OCI-LY7 (cell line): ENCODE data around the gene PHACTR4. TPM values are rescaled to one million over a fixed set of nuclear protein-coding genes. Genes with fewer than 3 reads are reported as not detected.
"Not testable (repeated sequence)": the region's sequence is repeated elsewhere in the genome, so short reads cannot be mapped to it uniquely, and the experiment has no call there.

Source experiments
- BruUV-seq: library from RNA; stranded (reverse); fragments of 400-500 nt; replicated peaks from 2 replicates; lab custom pipeline; 2021; lab: Mats Ljungman, UMichigan
- CTCF ChIA-PET: fragments of 300-600 bp; sonication (Branson Sonifier 250); formaldehyde crosslinking; loops from one replicate; lab custom pipeline; 2022; ENCODE audit warnings: antibody characterized with exemption; ENCODE audit not compliant: unreplicated experiment; lab: Charles Lee
- POLR2A ChIA-PET: fragments of 300-600 bp; sonication (Branson Sonifier 250); formaldehyde crosslinking; loops from one replicate; lab custom pipeline; 2022; ENCODE audit warnings: antibody characterized with exemption; lab: Charles Lee
- DNase-seq: peaks from one replicate; pipeline ENCODE4 v3.0.0-alpha.2; 2015; ENCODE audit warnings: low spot score
- H2AFZ ChIP-seq: fragments of 200-600 bp; sonication (generic), shearing (Covaris generic); 2 replicates; pipeline ENCODE4 v1.6.1; 2014; ENCODE audit warnings: mild to moderate bottlenecking, antibody characterized with exemption, low read length, moderate library complexity
- H3K27ac ChIP-seq: fragments of 200-600 bp; sonication (generic); 2 replicates; pipeline ENCODE4 v1.5.1; 2014; ENCODE audit warnings: mixed run types, low read depth, mild to moderate bottlenecking, moderate library complexity, low read length, inconsistent platforms; ENCODE audit not compliant: poor library complexity, severe bottlenecking
- H3K36me3 ChIP-seq: fragments of 200-600 bp; sonication (generic); 2 replicates; pipeline ENCODE4 v1.6.1; 2014; ENCODE audit warnings: mild to moderate bottlenecking, antibody characterized with exemption, low read length, moderate library complexity, mixed read lengths; ENCODE audit not compliant: insufficient read depth
- H3K4me1 ChIP-seq: fragments of 200-600 bp; sonication (generic); 2 replicates; pipeline ENCODE4 v1.5.1; 2014; ENCODE audit warnings: mild to moderate bottlenecking, low read length; ENCODE audit not compliant: insufficient read depth, poor library complexity, severe bottlenecking
- H3K4me2 ChIP-seq: fragments of 200-600 bp; sonication (generic); 2 replicates; pipeline ENCODE4 v1.6.1; 2014; ENCODE audit warnings: mild to moderate bottlenecking, low read length
- H3K4me3 ChIP-seq: fragments of 200-600 bp; sonication (generic); 2 replicates; pipeline ENCODE4 v1.5.1; 2014; ENCODE audit warnings: mild to moderate bottlenecking, low read depth, low read length; ENCODE audit not compliant: poor library complexity, severe bottlenecking
- H3K79me2 ChIP-seq: fragments of 200-600 bp; sonication (generic); 2 replicates; pipeline ENCODE4 v1.6.1; 2016; ENCODE audit warnings: low read depth, mild to moderate bottlenecking, low read length, moderate library complexity, mixed read lengths; ENCODE audit not compliant: insufficient read depth
- H3K9me2 ChIP-seq: fragments of 200-600 bp; sonication (generic); 2 replicates; pipeline ENCODE4 v1.6.1; 2016; ENCODE audit warnings: mild to moderate bottlenecking, low read length, mixed read lengths; ENCODE audit not compliant: insufficient read depth
- H3K9me3 ChIP-seq: fragments of 200-600 bp; sonication (generic); 2 replicates; pipeline ENCODE4 v1.6.1; 2014; ENCODE audit warnings: mild to moderate bottlenecking, mixed run types, low read length, mixed read lengths
- H4K20me1 ChIP-seq: fragments of 200-600 bp; sonication (generic); 2 replicates; pipeline ENCODE4 v1.6.1; 2014; ENCODE audit warnings: mild to moderate bottlenecking, antibody characterized with exemption, low read length, moderate library complexity, mixed read lengths; ENCODE audit not compliant: insufficient read depth
- CTCF ChIP-seq: fragments of 200-600 bp; sonication (generic); conservative IDR thresholded peaks from 2 replicates; pipeline ENCODE4 v1.5.1; 2014; ENCODE audit warnings: mild to moderate bottlenecking, antibody characterized with exemption, low read length, moderate library complexity, mixed read lengths
- EZH2phosphoT487 ChIP-seq: fragments of 200-600 bp; sonication (generic); IDR thresholded peaks from 2 replicates; pipeline ENCODE4 v1.6.1; 2018; ENCODE audit warnings: low read depth, borderline replicate concordance, mild to moderate bottlenecking, mixed run types, antibody characterized with exemption, low read length, moderate library complexity, mixed read lengths
- intact Hi-C: fragments of 100-400 bp; cut with micrococcal nuclease; formaldehyde crosslinking; loops from one replicate; pipeline ENCODE4 v1.10.0; 2022; ENCODE audit not compliant: unreplicated experiment
- total RNA-seq, 2 experiments: library from RNA; depleted of rRNA in 1 of 2; stranded (reverse); fragments of >200 nt in 1 of 2; shearing (Covaris generic) in 1 of 2; gene quantifications; 2 replicates each; pipeline ENCODE4 v1.2.3, GENCODE V29; 2014 to 2022

Gene PHACTR4
- total RNA-seq, 2 experiments from 2014 or later = 17.8 to 44.9 TPM

- Histone ChIP-seq H4K20me1 (no peaks in the 10 kb centered on the region), H3K4me2 (no peak overlapping the region), H3K9me3 (peaks cover 14% of the 10 kb centered on the region; the same call in 1 of the 2 replicates), H3K36me3 (peaks cover 15% of the 10 kb centered on the region), H2AFZ (no peak overlapping the region), H3K9me2 (no peaks in the 10 kb centered on the region), H3K79me2 (peaks cover 62% of the 10 kb centered on the region), H3K27ac (no peak overlapping the region), H3K4me1 (peaks cover 5% of the 10 kb centered on the region), H3K4me3 (no peak overlapping the region)
- DNase-seq = no peak
- POLR2A ChIA-PET = interaction anchor here (0.7 kb wide), 1 partner anchor 319 kb away, joined by 6 read pairs; no protein-coding TSS in a partner anchor
- intact Hi-C loops = no loop called here
- TF ChIP-seq EZH2phosphoT487 (no peak), CTCF (no peak)
- CTCF ChIA-PET = no interaction called here
- no TSS peak for BruUV-seq
Observed at GRCh38 chr1:28380394-28380793, 10.9 kb downstream of the PHACTR4 start.

GRCh38 chr1:28383785-28384184 is 14.2 kb downstream of the PHACTR4 start:
- H2AFZ ChIP-seq, intact Hi-C loops, CTCF ChIA-PET, DNase-seq, H3K4me2 ChIP-seq, H3K27ac ChIP-seq, BruUV-seq, H4K20me1 ChIP-seq, POLR2A ChIA-PET, H3K9me2 ChIP-seq, H3K4me3 ChIP-seq, H3K4me1 ChIP-seq: not testable (repeated sequence)
- peaks cover 74% of the 10 kb centered on the region for H3K79me2 ChIP-seq
- H3K9me3 ChIP-seq = peaks cover 14% of the 10 kb centered on the region; the same call in 1 of the 2 replicates
- peaks cover 18% of the 10 kb centered on the region for H3K36me3 ChIP-seq

DNA sequence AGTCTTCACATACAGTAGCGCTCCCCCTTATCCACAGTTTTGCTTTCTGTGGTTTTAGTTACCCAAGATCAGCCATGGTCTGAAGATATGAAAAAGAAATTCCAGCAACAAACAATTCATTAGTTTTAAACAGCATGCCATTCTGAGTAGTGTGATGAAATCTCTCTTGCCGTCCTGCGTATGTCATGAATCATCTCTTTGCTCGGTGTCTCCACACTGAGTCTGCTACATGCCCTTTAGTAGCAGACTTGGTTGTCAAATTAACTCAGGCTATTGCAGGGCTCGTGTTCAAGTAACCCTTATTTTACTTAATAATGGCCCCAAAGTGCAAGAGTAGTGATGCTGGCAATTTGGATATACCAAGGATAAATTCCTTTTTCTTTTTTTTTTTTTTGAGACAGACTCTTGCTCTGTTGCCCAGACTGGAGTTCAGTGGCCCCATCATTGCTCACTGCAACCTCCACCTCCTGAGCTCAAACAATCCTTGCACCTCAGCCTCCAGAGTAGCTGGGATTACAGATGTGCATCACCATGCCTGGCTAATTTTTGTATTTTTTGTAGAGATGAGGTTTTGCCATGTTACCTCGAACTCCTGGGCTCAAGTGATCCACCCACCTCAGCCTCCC is 22.6 kb downstream of the PHACTR4 start:
- no peak overlapping the region for H3K4me3 ChIP-seq
- H3K9me3 ChIP-seq = no peaks in the 10 kb centered on the region
- no peak for DNase-seq
- no peak overlapping the region for H3K27ac ChIP-seq
- H4K20me1 ChIP-seq = no peaks in the 10 kb centered on the region
- 0 out of 2 replicates have a peak, but pooled peaks cover 3% of the 10 kb centered on the region for H3K36me3 ChIP-seq
- no peaks in the 10 kb centered on the region for H3K4me1 ChIP-seq
- POLR2A ChIA-PET = interaction anchor here (0.7 kb wide), 1 partner anchor 236 kb away, joined by 3 read pairs; no protein-coding TSS in a partner anchor
- intact Hi-C loops = no loop called here
- H3K4me2 ChIP-seq = no peak overlapping the region
- peaks cover 23% of the 10 kb centered on the region; the same call in 1 of the 2 replicates for H3K79me2 ChIP-seq
- TF ChIP-seq EZH2phosphoT487 (no peak), CTCF (no peak)
- BruUV-seq = no TSS peak
- no peaks in the 10 kb centered on the region for H3K9me2 ChIP-seq
- H2AFZ ChIP-seq = no peak overlapping the region
- CTCF ChIA-PET = no interaction called here
